Measurements from ENCODE around the gene DCAF12.
A peak's percentile ranks its signal among the peaks of the same experiment; 100 is the strongest.
"Not testable (repeated sequence)": the region's sequence is repeated elsewhere in the genome, so short reads cannot be mapped to it uniquely, and the experiment has no call there.

Gene DCAF12

DNA sequence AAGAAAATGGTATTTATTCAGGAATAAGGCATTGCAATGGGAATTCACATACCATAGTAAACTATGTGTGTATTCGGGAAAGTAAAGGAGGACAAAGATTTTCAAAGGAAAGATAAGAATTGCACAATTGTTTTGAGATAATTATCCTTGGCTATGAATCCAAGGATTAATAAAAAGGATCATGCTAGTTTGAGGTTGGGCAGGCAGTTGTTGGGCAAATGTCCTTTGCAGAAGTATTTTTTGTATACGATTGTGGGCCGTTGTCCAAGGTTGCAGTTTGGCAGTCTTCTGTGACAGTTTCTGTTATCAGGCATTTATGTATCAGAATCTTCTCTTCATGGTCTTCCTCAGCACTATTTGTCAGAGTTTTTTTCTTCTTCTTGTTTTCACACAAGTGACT is 67.2 kb downstream of the DCAF12 start:
- DNase-seq: no peak

DNA sequence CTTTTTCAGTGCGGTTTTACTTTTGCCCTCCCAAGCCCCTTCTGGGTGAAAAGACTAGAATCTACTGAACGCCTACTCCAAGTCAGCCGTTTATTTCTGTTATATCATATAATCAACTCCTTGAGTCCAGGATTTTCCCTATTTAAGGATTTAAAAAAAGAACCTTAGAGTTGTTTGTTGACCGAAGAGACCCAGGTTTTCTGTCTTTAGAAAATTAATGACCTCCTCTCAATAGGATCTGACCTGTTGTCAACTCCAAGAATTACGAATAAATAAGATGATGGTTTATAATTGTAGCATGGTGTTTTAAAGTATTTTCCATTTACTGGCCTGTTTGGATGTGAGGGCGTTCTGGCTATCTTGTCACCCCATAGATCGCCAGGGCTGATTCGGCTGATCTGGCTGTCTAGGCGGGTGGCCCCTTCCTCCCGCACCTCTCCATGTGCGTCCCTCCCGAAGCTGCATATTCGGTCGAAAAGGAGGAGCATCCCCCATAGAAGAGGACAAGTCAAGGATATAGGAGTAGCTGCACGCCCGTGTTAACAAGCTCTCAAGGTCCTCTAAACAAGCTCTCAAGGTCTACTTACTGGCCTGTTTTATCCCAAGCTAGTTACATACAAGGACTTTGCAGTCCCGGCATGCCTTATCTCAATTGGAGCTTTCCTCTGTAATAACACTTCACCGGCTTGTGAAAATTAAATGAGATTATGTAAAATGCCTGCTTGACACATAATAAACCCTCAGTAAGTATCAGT is 76.7 kb downstream of the DCAF12 start:
- no peak for DNase-seq

DNA sequence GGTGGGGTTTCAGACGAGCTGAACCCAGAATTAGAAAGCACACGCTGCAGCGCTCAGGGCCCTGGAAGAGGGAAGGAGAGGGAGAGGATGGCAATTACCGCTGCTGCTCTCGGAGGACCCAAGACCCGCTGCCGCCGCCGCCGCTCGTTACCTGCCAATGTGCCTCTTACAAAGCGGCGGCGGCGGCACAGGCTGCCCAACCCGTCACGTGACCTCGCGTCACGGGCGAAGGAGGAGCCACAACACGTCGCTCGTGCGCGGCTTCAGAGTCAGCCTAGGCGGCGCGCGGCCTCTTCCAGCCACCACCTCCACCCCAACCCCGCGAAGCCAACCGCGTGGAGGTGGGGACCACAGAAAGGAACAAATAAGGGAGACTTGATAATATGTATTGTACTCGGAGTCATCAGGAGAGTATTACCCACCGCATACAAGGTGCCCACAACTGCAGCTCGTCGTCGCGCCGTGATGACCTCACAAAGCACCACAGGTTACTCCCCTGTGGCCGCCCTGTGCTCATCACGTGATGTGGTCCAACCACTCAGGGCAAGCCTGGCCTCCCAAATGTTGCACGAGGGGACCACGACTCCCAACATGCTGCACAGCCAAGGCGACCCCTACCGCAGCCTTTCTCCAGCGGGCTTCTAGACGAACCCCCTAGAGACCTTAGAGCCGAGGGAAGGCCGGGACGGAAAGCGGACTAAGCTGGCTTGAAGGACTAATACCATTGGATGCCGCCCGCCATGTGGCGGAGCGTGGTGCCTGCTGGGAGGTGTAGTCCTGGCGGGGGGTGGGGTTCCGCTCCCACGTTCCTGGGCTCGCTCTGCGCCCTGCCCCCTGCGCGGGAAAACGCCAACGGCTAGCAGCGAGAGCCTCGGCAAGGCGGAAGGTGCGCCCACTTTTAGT is 77.5 kb downstream of the DCAF12 start, which contains the start of gene UBAP2:
TSS of gene UBAP2 (minus strand) at position 161 of the 903 bp plus-strand sequence. CDS start 31,739 bp downstream, outside the sequence.
- peak; percentile 98 for DNase-seq

DNA sequence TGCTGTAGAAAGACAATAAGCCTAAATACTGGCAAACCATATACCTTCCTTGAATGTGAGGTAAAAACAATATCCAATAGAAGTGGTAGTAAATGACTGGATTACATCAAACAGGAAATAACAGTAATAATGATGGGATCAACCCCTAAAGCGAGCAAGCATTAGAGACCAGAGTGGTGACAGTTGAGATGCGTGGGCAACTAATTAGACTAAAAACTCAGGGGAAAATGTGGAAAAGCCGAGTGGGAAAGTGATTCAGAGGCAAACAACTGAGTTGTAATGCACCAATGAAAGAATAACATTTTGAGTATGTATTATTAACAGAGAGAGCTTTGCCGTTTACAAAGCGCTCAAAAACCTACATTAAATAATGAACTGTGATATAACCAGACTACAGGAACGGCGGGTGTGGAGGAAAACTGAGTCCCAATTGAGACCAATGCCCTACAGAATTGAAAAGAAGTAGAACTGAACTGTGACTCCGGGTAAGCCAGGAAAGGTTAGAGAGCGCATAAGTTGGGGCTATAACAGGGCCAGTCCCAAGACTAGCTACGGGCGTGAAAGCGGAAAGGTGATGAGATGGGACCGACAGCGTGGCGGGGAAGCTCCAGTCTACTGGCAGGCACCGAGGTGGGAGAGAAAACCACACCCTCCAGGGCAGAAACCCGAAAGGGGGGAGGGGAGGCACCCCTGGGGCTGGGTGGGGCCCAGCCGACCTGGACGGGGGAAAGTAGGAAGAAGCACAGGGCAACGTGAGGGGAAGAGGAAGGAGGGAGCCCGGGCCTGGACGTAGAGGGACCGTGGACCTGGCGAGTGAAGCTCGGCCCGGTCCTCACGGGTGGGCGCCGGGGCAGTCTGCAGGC is 78.4 kb downstream of the DCAF12 start:
- DNase-seq: no peak

GRCh38 chr9:34046784-34047379 is 79.6 kb downstream of the DCAF12 start:
- DNase-seq: no peak

DNA sequence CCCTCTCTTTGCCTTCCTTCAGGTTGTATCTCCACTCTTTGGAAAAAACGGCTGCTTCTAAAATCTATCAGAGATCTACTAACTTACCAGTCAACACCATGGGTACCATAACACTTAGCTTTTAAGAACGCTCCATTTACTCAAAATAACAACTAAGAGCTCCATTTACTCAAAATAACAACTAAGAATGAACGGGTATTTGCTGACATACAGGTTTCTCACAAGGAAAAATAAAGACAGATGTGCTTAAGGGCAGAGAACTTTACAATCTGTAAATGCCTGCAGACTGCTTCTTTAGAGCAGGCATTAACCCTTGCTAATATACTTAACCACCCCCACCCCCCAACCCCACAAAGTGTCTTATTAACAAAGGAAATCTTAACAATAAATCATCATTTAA is 80.6 kb downstream of the DCAF12 start:
- DNase-seq: no peak

DNA sequence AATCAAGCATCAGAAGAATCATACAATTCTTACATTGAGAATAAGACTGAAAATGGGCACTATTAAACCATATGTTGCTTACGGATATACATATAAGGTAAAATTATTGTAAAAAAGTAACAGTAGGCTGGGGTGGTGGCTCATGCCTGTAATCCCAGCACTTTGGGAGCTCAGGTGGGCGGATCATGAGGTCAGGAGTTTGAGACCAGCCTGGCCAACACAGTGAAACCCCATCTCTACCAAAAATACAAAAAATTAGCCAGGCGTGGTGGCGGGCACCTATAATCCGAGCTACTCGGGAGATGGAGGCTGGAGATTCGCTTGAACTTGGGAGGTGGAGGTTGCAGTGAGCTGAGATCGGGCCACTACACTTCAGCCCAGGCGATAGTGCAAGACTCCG is 84.4 kb downstream of the DCAF12 start:
- DNase-seq: not testable (repeated sequence)

DNA sequence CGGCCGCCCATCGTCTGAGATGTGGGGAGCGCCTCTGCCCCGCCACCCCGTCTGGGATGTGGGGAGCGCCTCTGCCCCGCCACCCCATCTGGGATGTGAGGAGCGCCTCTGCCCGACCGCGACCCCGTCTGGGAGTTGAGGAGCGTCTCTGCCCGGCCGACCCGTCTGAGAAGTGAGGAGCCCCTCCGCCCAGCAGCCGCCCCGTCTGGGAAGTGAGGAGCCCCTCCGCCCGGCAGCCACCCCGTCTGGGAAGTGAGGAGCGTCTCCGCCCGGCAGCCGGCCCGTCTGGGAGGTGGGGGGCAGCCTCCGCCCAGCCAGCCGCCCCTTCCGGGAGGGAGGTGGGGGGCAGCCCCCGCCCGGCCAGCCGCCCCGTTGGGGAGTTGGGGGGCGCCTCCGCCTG is 87.6 kb downstream of the DCAF12 start:
- not testable (repeated sequence) for DNase-seq

GRCh38 chr9:34037626-34038025 is 88.9 kb downstream of the DCAF12 start:
- DNase-seq: no peak

DNA sequence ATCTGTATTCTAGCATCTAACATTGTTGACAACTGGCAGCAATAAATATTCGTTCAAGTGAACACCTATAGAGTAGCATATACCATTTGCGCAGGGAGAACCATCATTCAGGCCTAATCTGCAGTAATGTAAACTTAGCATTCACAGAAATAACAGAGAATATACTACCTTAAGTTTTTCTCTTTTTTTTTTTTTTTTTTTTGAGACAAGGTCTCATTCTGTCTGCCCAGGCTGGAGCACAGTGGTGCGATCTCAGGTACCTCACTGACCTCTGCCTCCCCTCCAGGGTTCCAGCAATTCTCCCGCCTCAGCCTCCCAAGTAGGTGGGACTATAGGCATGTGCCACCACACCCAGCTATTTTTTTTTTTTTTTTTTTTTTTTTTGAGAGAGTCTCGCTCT is 89.9 kb downstream of the DCAF12 start:
- DNase-seq: no peak
